Tibial nerve (tissue), 4 donors: ENCODE measurements around the gene DDX20.

Source experiments
- CTCF ChIP-seq, 5 experiments: fragments of 200-600 bp in 3 of 5; fragments of 450-650 bp in 2 of 5; sonication (generic) in 3 of 5; IDR thresholded peaks; one replicate each; pipeline ENCODE4 v1.5.1; 2016 to 2019; ENCODE audit warnings: antibody characterized with exemption in 5 of 5, mild to moderate bottlenecking in 3 of 5, moderate library complexity in 2 of 5
- EP300 ChIP-seq, 2 donors: sonication (generic); formaldehyde crosslinking; IDR thresholded peaks; one replicate each; pipeline ENCODE4 v1.6.1; 2017; ENCODE audit warnings: antibody characterized with exemption in 2 of 2, mild to moderate bottlenecking in 1 of 2
- POLR2A ChIP-seq, 2 donors: fragments of 450-650 bp; IDR thresholded peaks; one replicate each; pipeline ENCODE4 v1.6.1; 2017; ENCODE audit warnings: antibody characterized with exemption in 2 of 2, mild to moderate bottlenecking in 2 of 2, moderate library complexity in 2 of 2

- TF ChIP-seq CTCF (IDR thresholded peaks at IDR 0.05) (no peak), POLR2A (IDR thresholded peaks at IDR 0.05) (no peak), EP300 (IDR thresholded peaks at IDR 0.05) (no peak)
Measured at GRCh38 chr1:111735858-111736544, 19.7 kb upstream of the DDX20 start.
